Measurements from ENCODE around the gene HRAS.

DNA sequence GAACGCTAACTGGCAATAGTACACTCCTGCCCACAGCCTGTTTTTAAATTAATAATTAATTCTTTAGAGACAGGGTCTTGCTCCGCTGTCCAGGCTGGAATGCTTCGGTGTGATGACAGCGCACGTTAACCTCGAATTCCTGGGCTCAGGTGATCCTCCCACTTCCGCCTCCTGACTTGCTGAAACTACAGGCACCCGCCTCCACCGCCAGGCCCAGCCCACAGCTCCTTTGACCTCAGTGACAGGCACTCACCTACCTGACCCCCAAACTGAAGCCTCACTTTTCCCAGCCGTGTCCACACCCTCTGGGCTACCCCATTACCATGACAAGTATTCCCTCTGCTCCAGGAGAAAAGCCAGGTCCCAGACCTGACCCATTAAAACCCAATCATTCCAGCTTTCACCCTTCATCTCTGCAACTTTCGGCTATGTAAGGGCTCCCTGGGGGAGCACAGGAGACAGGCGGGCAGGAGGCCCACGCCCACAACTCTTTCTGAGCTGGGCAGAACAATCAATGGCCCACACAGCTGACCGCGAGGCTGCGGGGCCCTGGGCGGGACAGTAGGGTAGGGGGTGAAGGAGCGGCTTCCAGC is 24.4 kb upstream of the HRAS start:
- TF ChIP-seq CTCF (conservative IDR thresholded peaks at IDR 0.05 in 1 of 2, IDR thresholded peaks at IDR 0.05 in 1 of 2; ENCODE audit: extremely low read depth in 1 of 2, insufficient read depth in 1 of 2, low read depth in 1 of 2, low read length in 2 of 2) (no peak), EZH2 (IDR thresholded peaks at IDR 0.05; ENCODE audit: borderline replicate concordance, low read length) (no peak)

All from mammary epithelial cell (primary cell).